Measurements from ENCODE around the gene MAGI3.

Gene MAGI3

GRCh38 chr1:113663165-113663951, 273.0 kb downstream of the MAGI3 start:
- DNase-seq, result no peak

- DNase-seq, result no peak
Observed at GRCh38 chr1:113665071-113665470, 274.8 kb downstream of the MAGI3 start.

- no peak for DNase-seq
Observed at GRCh38 chr1:113666126-113666525, 275.8 kb downstream of the MAGI3 start.

- no peak for DNase-seq
Observed at GRCh38 chr1:113669988-113670387, 279.7 kb downstream of the MAGI3 start.

GRCh38 chr1:113670650-113671049, 280.3 kb downstream of the MAGI3 start:
- no peak for DNase-seq

- no peak for DNase-seq
Observed at GRCh38 chr1:113672491-113672890, 282.2 kb downstream of the MAGI3 start.

GRCh38 chr1:113674591-113674990, 284.3 kb downstream of the MAGI3 start:
- no peak for DNase-seq

GRCh38 chr1:113675302-113675701, 285.0 kb downstream of the MAGI3 start:
- DNase-seq, result no peak

GRCh38 chr1:113676524-113676923, 286.2 kb downstream of the MAGI3 start:
- DNase-seq, result no peak

GRCh38 chr1:113677250-113678158, 287.2 kb downstream of the MAGI3 start:
- DNase-seq, result no peak

GRCh38 chr1:113678159-113678469, 287.8 kb downstream of the MAGI3 start:
- DNase-seq, result no peak

GRCh38 chr1:113681596-113682337, 291.5 kb downstream of the MAGI3 start:
- no peak for DNase-seq

- no peak for DNase-seq
Observed at GRCh38 chr1:113683384-113684152, 293.3 kb downstream of the MAGI3 start.

- DNase-seq, result no peak
Observed at GRCh38 chr1:113684153-113684541, 293.8 kb downstream of the MAGI3 start.

- DNase-seq, result no peak
Observed at GRCh38 chr1:113686891-113687618, 296.7 kb downstream of the MAGI3 start.

GRCh38 chr1:113691184-113691583, 300.9 kb downstream of the MAGI3 start:
- DNase-seq, result no peak

GRCh38 chr1:113692342-113692741, 302.0 kb downstream of the MAGI3 start:
- no peak for DNase-seq

GRCh38 chr1:113692824-113693431, 302.6 kb downstream of the MAGI3 start:
- DNase-seq, result no peak

- no peak for DNase-seq
Observed at GRCh38 chr1:113694910-113695309, 304.6 kb downstream of the MAGI3 start.

- DNase-seq, result no peak
Observed at GRCh38 chr1:113701429-113701828, 311.1 kb downstream of the MAGI3 start.

- DNase-seq, result no peak
Observed at GRCh38 chr1:113714606-113715269, 324.4 kb downstream of the MAGI3 start.
